Muscle layer of duodenum (tissue), 2 donors: ENCODE data around the gene SYNRG.

Experiments used
- H3K27ac ChIP-seq: one replicate; pipeline ENCODE4 v1.7.0; 2013; ENCODE audit warnings: mild to moderate bottlenecking, low read length
- H3K27me3 ChIP-seq: one replicate; pipeline ENCODE4 v1.7.0; 2013; ENCODE audit warnings: low read depth, mild to moderate bottlenecking, control low read depth, low read length
- H3K36me3 ChIP-seq, 2 donors: one replicate each; pipeline ENCODE4 v1.7.0; 2013; ENCODE audit warnings: low read length in 2 of 2, control low read depth in 1 of 2, mild to moderate bottlenecking in 1 of 2; ENCODE audit not compliant: insufficient read depth in 2 of 2, control insufficient read depth in 1 of 2
- H3K4me1 ChIP-seq, 2 donors: one replicate each; pipeline ENCODE4 v1.7.0; 2013; ENCODE audit warnings: low read length in 2 of 2, mild to moderate bottlenecking in 2 of 2, control low read depth in 1 of 2, moderate library complexity in 1 of 2; ENCODE audit not compliant: insufficient read depth in 2 of 2, control insufficient read depth in 1 of 2
- H3K4me3 ChIP-seq, 2 donors: one replicate each; pipeline ENCODE4 v1.7.0; 2013; ENCODE audit warnings: low read length in 2 of 2, low read depth in 1 of 2, mild to moderate bottlenecking in 1 of 2
- H3K9me3 ChIP-seq, 2 donors: one replicate each; pipeline ENCODE4 v1.7.0; 2013; ENCODE audit warnings: low read length in 2 of 2, control low read depth in 1 of 2, mild to moderate bottlenecking in 1 of 2; ENCODE audit not compliant: control insufficient read depth in 1 of 2
- donor health status: healthy.

Gene SYNRG

GRCh38 chr17:37483311-37484039 lies 125.7 kb downstream of the SYNRG start:
- H3K4me1 ChIP-seq = peaks cover 0 to 21% of the 10 kb centered on the region in 2 donors
- no peaks in the 10 kb centered on the region for H3K27me3 ChIP-seq
- peak overlapping the region; percentile 43 for H3K27ac ChIP-seq
- no peaks in the 10 kb centered on the region for H3K9me3 ChIP-seq
- peaks cover 5 to 11% of the 10 kb centered on the region in 2 donors for H3K36me3 ChIP-seq
- no peak overlapping the region for H3K4me3 ChIP-seq

DNA sequence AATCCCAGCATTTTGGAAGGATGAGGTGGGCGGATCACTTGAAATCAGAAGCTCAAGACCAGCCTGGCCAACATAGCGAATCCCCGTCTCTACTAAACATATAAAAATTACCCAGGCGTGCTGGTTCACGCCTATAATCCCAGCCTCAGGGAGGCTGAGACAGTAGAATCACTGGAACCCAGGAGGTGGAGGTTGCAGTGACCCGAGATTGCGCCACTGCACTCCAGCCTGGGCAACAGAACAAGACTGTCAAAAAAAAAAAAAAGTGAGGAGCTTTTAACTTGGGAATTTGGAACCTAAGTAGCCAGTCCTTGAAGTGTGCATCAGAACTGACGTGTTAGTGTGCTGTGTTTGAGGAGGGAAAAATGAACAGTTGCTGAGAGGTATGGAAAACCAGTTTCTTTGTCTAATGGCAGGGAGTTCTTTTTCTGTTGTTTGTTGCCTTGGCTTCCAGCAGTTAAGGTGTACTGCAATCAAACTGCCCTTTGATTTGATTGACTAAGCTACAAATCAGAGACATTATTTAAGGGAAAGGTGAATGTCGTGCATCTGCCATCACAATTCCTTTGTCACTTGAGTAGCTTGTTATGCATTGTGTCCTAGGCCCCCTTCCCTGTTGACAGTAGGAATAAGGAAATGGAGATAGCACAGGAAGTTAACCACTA lies 128.1 kb downstream of the SYNRG start:
- no peaks in the 10 kb centered on the region for H3K27me3 ChIP-seq
- peaks cover 0 to 15% of the 10 kb centered on the region in 2 donors for H3K4me1 ChIP-seq
- no peaks in the 10 kb centered on the region for H3K9me3 ChIP-seq
- H3K36me3 ChIP-seq = peaks cover 19 to 33% of the 10 kb centered on the region in 2 donors
- H3K4me3 ChIP-seq = no peak overlapping the region
- no peak overlapping the region for H3K27ac ChIP-seq

- no peak overlapping the region for H3K27ac ChIP-seq
- H3K4me3 ChIP-seq = no peak overlapping the region
- no peaks in the 10 kb centered on the region for H3K9me3 ChIP-seq
- H3K4me1 ChIP-seq = peaks cover 0 to 15% of the 10 kb centered on the region in 2 donors
- peaks cover 26 to 40% of the 10 kb centered on the region in 2 donors for H3K36me3 ChIP-seq
- H3K27me3 ChIP-seq = no peaks in the 10 kb centered on the region
These were observed 128.8 kb downstream of the SYNRG start for GRCh38 chr17:37480427-37480826.

- Histone ChIP-seq H3K4me3 (no peak overlapping the region), H3K27me3 (no peaks in the 10 kb centered on the region), H3K27ac (no peak overlapping the region), H3K9me3 (no peaks in the 10 kb centered on the region), H3K4me1 (peaks cover 0 to 14% of the 10 kb centered on the region in 2 donors), H3K36me3 (peaks cover 30 to 45% of the 10 kb centered on the region in 2 donors)
These were observed 130.2 kb downstream of the SYNRG start for GRCh38 chr17:37479025-37479424.

- Histone ChIP-seq H3K27me3 (no peaks in the 10 kb centered on the region), H3K9me3 (no peaks in the 10 kb centered on the region), H3K36me3 (peaks cover 37 to 52% of the 10 kb centered on the region in 2 donors), H3K27ac (no peak overlapping the region), H3K4me1 (peaks cover 0 to 6% of the 10 kb centered on the region in 2 donors), H3K4me3 (no peak overlapping the region)
These were observed 131.0 kb downstream of the SYNRG start for GRCh38 chr17:37478187-37478586.

DNA sequence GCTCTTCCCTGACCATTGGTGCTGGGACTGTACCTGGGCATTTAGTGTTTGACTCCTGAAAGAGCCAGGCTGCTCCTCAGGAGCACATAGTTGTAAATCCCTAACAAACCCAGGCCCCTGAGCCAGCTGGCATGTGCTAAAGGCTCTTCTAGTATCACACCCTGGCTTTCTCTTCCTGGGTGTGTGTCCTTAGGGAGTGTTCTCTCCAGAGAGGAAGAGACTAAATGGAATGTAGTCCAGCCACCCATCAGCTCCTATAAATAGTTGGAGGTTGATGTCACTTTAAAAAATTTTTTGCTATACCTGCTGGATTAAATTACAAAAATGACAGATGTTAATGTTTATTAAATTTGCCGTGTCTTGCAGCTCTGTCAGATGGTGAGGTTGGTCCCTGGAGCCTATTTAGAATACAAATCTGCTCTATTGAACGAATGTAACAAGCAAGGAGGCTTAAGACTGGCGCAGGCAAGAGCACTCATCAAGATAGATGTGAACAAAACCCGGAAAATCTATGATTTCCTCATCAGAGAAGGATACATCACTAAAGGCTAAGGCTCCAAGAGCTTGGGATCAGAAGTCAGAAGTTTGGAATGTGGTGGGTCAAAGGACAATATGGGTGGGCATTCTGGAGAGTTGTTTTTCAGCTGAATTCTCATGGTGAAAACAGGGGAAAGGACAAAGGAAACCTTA lies 132.6 kb downstream of the SYNRG start:
- H3K27me3 ChIP-seq = no peaks in the 10 kb centered on the region
- H3K36me3 ChIP-seq = peaks cover 40 to 55% of the 10 kb centered on the region in 2 donors
- no peaks in the 10 kb centered on the region for H3K4me1 ChIP-seq
- no peak overlapping the region for H3K4me3 ChIP-seq
- no peak overlapping the region for H3K27ac ChIP-seq
- H3K9me3 ChIP-seq = no peaks in the 10 kb centered on the region

- Histone ChIP-seq H3K27me3 (no peaks in the 10 kb centered on the region), H3K4me3 (no peak overlapping the region), H3K27ac (no peak overlapping the region), H3K36me3 (peaks cover 43 to 58% of the 10 kb centered on the region in 2 donors), H3K9me3 (no peaks in the 10 kb centered on the region), H3K4me1 (no peaks in the 10 kb centered on the region)
These were observed 133.3 kb downstream of the SYNRG start for GRCh38 chr17:37475731-37476420.

GRCh38 chr17:37470181-37470580 lies 139.0 kb downstream of the SYNRG start:
- no peak overlapping the region for H3K27ac ChIP-seq
- H3K36me3 ChIP-seq = peaks cover 32 to 64% of the 10 kb centered on the region in 2 donors
- H3K4me3 ChIP-seq = no peak overlapping the region
- H3K9me3 ChIP-seq = no peaks in the 10 kb centered on the region
- no peaks in the 10 kb centered on the region for H3K4me1 ChIP-seq
- no peaks in the 10 kb centered on the region for H3K27me3 ChIP-seq

DNA sequence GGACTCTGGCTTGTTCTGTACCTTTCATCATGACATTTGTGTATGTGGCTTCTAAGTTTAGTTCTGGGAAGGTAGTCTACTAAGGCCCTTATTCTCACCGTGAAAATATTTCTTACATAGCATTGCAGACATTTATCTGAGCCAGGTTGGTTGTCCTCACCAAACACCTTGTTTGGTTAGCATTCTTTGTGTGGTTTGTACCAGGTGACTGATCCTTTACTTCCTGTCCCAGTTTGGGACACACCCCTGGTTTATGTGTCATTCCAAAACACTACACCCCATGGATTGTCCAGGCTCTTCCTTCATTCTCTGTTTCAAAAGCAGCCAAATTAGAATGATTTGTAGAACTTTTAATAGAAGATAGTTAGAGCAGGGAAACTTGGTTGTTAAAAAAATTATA lies 142.7 kb downstream of the SYNRG start:
- H3K4me3 ChIP-seq = no peak overlapping the region
- H3K4me1 ChIP-seq = no peaks in the 10 kb centered on the region
- H3K27me3 ChIP-seq = no peaks in the 10 kb centered on the region
- peaks cover 18 to 53% of the 10 kb centered on the region in 2 donors for H3K36me3 ChIP-seq
- no peaks in the 10 kb centered on the region for H3K9me3 ChIP-seq
- H3K27ac ChIP-seq = no peak overlapping the region

GRCh38 chr17:37465069-37465616 lies 144.1 kb downstream of the SYNRG start:
- no peaks in the 10 kb centered on the region for H3K27me3 ChIP-seq
- peaks cover 7 to 49% of the 10 kb centered on the region in 2 donors for H3K36me3 ChIP-seq
- no peak overlapping the region for H3K4me3 ChIP-seq
- no peaks in the 10 kb centered on the region for H3K4me1 ChIP-seq
- no peak overlapping the region for H3K27ac ChIP-seq
- no peaks in the 10 kb centered on the region for H3K9me3 ChIP-seq
